Stimulated activated CD4-positive, alpha-beta T cell treated with anti-CD3 and anti-CD28 coated beads, Interleukin-15, amount 100 ng/mL, for 48 hours (primary cell): Measurements from ENCODE around the gene ZNF140.
A peak's percentile ranks its signal among the peaks of the same experiment; 100 is the strongest.

Experiments
- DNase-seq, 2 donors: peaks; one replicate each; pipeline ENCODE4 v3.0.0-alpha.2; 2020; ENCODE audit warnings: low read depth in 2 of 2

ZNF140 gene

GRCh38 chr12:133080368-133081158 lies at the start of gene ZNF140:
ZNF140 (plus strand) TSS chr12:133080923; CDS start chr12:133081321, 398 bp downstream.
- peak; percentile 92 to 94 for DNase-seq

- peak; percentile 95 to 97 for DNase-seq
These were observed 43.3 kb upstream of the ZNF140 start, which contains the start of gene ZNF84 for GRCh38 chr12:133037207-133038005. ZNF84 (plus strand) TSS chr12:133037509; CDS start chr12:133041468, 3,959 bp downstream.

DNA sequence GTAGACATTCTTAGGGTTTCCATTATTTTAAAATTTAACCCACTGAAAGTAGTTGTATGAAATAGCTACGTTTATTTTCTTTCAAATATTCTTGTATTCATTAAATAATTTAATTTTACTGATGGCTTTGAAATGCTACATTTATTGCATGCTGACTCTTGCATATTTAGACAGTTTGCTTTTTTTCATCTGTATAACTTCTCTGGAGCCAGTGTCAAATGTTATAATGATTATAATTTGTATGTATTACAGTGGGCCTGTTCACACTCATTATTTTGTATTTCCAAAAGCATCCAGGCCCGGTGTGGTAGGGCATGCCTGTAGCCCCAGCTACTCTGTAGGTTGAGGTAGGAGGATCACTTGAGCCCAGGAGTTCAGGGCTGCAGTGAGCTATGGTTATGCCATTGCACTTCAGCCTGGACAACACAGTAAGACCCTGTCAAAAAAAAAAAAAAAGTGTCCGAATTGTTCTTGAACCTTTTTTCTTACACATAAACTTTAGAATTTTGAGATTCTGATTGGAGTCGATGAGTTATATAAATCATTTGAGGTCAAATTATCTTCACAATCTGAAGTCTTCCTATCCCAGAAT lies 42.5 kb upstream of the ZNF140 start:
- no peak for DNase-seq

GRCh38 chr12:133046698-133047097 lies 34.0 kb upstream of the ZNF140 start:
- no peak for DNase-seq

DNA sequence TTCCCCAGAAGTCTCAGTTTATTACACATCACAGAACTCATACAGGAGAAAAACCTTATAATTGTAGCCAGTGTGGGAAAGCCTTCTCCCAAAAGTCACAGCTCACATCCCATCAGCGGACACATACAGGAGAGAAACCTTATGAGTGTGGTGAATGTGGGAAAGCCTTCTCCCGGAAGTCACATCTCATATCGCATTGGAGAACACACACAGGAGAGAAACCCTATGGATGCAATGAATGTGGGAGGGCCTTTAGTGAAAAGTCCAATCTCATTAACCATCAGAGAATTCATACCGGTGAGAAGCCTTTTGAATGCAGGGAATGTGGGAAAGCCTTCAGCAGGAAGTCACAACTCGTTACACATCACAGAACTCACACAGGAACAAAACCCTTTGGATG lies 23.3 kb upstream of the ZNF140 start:
- no peak for DNase-seq

GRCh38 chr12:133058203-133059113 lies 22.3 kb upstream of the ZNF140 start:
- DNase-seq = no peak

DNA sequence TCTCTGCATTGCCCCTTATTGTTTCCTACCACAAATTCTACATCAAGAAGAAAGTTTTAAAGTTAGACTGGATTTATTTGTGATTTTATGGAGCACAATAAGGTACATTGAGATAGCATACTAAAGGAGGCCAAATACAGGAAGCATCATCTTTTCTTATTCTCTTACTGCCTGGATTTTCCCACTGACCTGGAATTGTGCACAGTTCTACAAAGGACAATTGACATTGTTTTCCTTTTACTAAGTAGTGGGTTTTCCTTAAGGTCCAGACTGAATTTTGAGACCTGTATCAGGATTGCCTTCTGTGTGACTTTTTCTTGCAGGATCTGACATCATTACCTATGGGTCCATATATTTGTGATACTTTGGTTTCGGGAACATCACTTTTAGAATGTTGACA lies 18.8 kb upstream of the ZNF140 start:
- DNase-seq = no peak

- DNase-seq = no peak
These were observed 17.2 kb upstream of the ZNF140 start for GRCh38 chr12:133063556-133063955.

DNA sequence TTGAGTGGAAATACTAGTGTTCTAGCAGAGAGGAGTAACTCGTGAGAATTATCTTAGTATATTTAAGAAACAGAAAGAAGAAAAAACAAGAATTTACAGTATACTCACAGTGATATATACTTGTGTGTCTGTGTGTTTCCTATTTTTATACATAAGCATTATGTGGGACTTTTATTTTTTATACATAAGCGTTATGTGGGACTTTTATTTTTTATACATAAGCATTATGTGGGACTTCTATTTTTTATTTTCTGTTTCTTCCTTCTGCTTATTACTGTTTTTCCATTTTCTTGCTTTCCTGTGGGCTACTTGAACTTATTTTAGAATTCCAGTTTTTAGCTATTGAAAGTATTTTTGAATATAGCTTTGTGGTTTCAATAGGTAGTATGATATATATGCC lies 6.9 kb upstream of the ZNF140 start:
- no peak for DNase-seq

GRCh38 chr12:133080026-133080367 lies 726 bp upstream of the ZNF140 start:
- DNase-seq = peak; percentile 95 to 96

- no peak for DNase-seq
These were observed 547 bp downstream of the ZNF140 start for GRCh38 chr12:133081159-133081780.

DNA sequence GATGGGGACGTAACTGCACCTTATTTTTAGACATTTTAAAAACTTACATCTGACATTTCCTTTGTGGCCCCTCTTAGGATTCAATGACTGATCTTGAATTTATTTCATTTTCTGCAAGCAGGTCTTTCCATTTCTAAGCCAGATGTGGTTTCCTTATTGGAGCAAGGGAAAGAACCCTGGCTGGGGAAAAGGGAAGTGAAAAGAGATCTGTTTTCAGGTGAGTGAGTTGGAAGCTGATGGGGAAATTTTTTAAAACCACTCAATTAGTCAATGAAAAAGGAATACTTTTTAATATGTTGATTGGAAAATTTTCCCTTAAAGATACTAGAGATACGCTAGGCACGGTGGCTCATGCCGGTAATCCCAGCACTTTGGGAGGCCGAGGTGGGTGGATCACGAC lies 2.6 kb downstream of the ZNF140 start:
- no peak for DNase-seq

GRCh38 chr12:133105620-133106019 lies 24.9 kb downstream of the ZNF140 start:
- DNase-seq = no peak

- DNase-seq = no peak
These were observed 25.5 kb downstream of the ZNF140 start for GRCh38 chr12:133106253-133106652.

GRCh38 chr12:133107121-133107520 lies 26.4 kb downstream of the ZNF140 start:
- DNase-seq = no peak

DNA sequence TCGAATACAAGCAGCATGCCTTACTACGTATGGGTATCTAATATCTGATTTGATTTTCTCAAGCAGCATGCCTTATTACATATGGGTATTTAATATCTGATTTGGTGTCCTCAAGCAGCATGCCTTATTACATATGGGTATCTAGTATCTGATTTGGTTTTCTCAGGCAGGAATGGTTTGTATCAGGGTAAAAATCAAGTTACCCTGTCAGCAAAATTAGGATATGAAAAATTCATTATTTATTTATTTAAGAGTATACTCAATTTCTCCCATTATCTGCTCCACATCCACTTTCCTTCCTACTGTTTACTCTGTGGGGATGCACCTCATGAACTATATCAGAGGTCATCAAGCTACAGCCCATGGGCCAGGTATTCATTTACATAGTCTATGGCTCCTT lies 27.4 kb downstream of the ZNF140 start:
- DNase-seq = no peak

DNA sequence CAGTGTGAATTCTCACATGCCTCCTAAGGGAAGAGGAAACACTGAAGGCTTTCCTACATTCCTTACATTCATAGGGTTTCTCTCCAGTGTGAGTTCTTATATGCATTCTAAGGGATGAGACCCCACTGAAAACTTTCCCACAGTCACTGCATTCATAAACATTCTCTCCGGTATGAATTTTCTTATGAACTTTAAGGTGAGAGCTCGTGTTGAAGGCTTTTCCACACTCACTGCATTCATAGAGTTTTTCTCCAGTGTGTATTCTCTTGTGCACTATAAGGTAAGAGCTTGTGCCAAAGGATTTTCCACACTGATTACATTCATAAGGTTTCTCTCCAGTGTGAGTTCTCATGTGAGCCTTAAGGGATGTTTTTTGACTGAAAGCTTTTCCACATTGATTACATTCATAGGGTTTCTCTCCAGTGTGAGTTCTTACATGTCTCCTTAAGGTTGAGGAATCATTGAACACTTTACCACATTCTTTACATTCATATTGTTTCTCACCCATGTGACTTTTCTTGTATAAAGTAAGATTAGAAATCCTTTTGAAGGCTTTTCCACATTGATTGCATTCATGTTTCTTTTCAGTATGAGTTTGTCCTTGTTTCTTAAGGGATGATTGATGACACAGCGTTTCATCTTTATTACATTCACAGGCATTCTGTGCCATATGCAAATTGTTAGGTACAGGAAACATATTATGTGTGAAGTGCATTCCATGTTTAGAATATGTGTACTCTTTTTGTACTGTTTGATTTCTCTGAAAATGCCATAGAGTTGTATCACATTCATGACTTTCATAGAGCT lies 39.9 kb downstream of the ZNF140 start:
- DNase-seq = no peak

DNA sequence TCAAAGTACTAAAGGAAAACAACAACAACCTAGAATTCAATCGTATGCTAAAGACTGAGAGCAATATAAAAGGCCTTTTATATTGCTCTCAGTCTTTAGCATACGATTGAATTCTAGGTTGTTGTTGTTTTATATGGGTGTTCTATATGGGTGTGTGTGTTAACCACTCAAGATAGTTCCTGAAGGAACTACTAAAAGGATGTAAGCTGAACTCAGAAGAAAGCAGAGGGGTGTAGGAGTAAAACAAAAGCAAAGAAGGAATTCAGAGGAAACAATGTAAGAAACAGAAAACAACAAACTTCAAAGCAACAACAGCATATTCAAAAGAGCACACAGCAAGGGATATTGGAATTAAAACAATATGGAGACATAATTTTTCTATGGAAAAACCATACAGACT lies 44.0 kb downstream of the ZNF140 start:
- no peak for DNase-seq

DNA sequence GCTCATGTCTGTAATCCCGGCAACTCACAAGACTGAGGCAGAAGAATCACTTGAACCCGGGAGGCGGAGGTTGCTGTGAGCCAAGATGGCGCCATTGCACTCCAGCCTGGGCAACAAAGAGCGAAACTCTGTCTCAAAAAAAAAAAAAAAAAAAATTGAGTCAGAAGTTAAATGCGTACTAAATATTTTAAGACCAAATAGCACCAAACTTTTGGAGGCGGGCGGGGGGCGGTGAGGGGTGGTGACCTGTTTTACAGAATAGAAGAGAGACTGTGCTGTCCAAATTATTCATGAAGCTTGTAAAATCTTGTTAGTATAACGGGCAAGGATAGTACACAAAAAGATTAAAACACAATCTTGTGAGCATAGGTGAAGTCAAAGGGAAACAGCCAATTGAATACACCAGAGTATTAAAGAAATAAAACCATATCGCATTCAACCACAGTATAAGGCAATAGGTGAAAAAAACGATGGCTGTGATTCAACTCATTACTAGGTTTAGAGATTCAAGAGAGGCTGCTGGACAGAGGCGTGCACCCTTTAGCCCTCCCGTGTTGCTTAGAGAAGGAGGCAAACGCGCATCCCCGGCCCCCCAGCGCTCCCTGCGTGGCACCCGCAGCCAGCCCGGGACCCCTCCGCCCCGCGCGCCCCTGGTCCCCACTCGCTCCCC lies 48.8 kb downstream of the ZNF140 start:
- no peak for DNase-seq
